Activated naive CD4-positive, alpha-beta T cell (primary cell): ENCODE data around the gene TIMM13.

Experiments used
- DNase-seq, 4 experiments: peaks; one replicate each; lab custom pipeline; 2025; lab: John Stamatoyannopoulos, UW

The TIMM13 gene

GRCh38 chr19:2382530-2383222, 44.7 kb downstream of the TIMM13 start:
- DNase-seq: no peak

GRCh38 chr19:2381148-2381820, 46.1 kb downstream of the TIMM13 start:
- DNase-seq: no peak

- DNase-seq: no peak
These were observed 46.8 kb downstream of the TIMM13 start for GRCh38 chr19:2380567-2380966.

- no peak for DNase-seq
These were observed 50.4 kb downstream of the TIMM13 start for GRCh38 chr19:2376784-2377519.
